Fibroblast of upper back skin (primary cell): ENCODE measurements around the gene NACA2.
A peak's percentile ranks its signal among the peaks of the same experiment; 100 is the strongest.
"Not testable (repeated sequence)": the region's sequence is repeated elsewhere in the genome, so short reads cannot be mapped to it uniquely, and the experiment has no call there.

Experiments
- DNase-seq: peaks from one replicate; pipeline ENCODE4 v3.0.0-alpha.2; 2013

Gene NACA2

DNA sequence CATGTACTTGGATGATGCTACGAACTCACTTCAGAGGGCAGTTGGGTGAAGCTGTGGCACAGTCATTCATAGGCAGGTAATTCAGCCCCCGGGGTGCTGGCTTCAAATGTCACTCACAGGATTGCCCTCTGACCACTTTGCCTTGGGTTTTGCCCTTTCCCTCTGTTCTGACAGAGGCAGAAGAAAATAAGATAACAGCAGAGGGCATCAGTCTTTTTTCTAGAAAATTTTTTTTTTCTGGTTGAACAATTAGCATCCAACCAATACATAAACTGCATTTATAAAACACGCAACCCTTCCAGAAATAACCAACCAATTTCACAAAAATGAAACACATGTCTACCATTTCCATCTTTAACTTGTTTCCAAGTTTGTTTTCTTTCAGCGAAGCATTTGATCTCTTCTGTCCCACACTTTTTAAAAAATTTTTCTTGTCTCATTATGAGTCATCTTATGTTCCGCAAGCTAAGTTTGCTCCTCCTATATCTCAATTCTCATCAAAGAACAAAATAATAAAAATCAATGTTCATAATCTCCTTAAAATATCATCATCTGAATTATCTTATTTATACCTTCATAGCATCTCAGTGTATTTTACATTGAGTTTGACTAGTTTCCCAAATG, 15.6 kb downstream of the NACA2 start:
- no peak for DNase-seq

DNA sequence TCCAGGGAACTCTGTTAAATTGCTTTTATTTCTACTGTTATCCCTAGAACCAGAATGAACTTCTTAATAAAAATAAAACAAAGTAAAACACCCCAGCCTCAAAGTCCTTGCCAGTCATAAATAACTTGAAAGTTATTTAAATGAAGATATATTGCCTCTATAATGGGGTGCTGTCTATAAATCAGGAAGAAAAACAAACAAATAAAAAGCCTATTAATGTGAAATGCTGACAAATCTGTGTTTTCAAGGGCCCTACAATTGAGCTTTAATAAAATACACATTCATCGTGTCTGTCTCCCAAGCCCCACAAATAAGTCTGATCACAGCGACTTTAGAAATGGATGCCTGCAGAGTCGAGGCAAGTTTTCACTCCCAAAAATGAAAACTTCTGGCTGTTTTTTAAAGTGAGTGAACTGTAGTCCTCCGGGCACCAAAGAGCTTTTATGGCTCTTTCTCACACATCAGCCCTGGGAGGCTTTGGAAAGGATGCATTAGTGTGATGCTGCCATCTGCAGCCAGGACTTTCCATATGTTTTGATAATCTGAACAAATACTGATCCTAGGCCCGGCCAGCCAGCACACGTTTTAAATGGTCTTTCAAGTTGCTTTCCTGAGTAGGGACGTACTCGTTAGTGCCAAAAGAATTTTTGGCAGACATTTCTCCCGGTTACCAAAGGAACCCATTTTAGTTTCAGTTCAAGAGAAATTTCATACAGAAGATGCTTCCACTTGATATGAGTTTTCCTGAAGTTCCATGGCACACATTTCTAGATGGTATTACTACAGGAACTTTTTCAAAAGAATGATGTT, 16.3 kb downstream of the NACA2 start:
- peak; percentile 36 for DNase-seq

GRCh38 chr17:61572547-61572946, 18.5 kb downstream of the NACA2 start:
- DNase-seq, result not testable (repeated sequence)

DNA sequence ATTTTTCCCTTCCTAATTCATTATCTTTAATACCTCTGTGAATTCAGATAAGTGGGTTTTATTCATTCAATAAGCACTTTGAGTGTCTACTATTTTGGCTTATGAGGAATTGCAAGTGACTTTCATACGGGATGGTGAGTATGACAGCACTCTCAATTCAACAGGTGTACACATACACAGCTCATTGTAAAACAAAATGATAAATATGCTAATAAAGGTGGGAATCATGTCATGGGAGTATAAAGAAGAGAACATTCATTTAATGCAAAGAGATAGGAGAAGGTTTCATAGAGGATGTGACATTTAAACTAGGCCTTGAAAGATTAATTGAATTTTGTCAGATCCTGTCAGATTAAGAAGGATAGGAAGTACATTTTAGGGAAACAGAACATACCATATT, 19.4 kb downstream of the NACA2 start:
- no peak for DNase-seq

- DNase-seq, result no peak
Observed at GRCh38 chr17:61570118-61570517, 20.9 kb downstream of the NACA2 start.

DNA sequence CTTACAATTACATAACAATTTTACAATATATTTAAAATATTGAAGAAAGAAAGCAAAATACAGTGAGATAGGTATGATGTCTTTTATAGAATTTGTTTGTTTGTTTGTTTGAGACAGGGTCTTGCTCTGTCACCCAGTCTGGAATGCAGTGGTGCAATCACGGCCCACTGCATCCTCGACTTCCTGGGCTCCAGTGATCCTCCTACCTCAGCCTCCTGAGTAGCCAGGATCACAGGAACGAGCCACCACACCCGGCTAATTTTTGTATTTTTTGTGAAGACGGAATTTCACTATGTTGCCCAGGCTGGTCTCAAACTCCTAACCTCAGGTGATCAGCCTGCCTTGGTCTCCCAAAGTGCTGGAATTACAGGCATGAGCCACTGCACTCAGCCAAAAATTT, 21.5 kb downstream of the NACA2 start:
- not testable (repeated sequence) for DNase-seq

DNA sequence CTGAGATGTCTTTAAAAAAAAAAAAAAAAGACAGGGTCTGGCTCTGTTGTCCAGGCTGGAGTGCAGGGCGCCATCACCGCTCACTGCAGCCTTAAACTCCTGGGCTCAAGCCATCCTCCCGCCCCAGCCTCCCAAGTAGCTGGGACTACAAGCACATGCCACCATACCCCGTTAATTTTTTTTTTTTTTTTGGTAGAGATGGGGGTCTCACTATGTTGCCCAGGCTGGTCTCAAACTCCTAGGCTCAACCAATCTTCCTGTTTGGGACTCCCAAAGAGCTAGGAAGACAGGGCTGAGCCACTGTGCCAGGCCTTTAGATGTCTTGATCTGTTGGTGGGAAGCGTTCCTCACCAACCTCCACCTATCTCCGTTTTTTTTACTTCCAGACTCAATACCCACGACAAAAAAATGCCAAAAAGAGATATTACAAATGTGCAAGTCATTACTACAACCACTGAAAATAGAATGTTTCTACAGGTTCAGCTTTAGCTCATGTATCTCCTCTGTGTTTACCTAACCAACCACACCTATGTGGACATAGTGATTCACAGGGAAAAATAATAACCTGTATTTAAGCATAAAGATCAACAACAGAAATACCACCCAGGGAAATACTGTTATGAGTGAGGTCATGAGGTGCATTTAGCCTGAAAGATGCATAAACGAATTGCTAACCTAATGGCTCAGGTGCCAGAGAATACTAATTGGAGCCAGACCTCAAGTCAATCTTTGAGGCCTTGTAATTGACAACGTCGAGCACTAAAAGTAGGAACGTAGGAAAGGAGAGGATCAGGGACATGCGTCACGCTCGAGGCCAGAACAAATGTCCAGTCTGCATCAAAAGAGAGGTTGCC, 22.6 kb downstream of the NACA2 start:
- no peak for DNase-seq

DNA sequence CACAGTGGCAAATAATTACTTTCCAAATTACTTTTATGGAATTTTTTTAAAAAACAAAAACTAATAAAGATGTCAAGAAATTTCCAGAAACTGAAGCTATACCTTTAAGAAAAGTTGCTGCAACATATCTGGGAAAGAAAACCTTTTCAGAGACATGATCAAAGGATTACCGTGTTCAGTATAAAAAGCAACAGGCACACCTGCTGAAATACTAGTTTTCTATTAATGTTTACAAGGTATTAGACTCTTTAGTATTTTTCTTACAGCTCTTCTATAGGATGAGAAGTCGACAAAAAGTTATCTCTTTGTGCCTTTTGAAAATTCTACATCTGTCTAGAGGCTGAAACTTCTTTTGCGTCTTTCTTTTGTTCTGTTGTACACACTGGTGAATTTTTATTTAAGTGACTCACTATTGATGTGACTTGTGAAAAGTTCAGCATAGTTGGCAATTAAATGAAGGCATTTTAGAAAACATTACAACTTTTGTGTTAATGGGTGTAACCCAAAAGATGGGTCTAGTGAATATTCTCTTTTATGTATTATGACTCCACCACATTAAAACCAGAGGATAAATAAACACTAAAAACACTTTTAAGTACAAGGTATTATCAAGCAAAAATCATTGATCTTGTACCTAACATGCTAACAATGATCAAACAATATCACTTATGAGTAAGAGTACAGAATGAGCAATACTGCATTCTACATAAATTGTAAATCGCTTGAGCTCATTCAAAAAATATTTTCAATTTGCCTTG, 23.8 kb downstream of the NACA2 start:
- no peak for DNase-seq

GRCh38 chr17:61566448-61566847, 24.6 kb downstream of the NACA2 start:
- not testable (repeated sequence) for DNase-seq

- DNase-seq, result not testable (repeated sequence)
Observed at GRCh38 chr17:61565850-61566249, 25.2 kb downstream of the NACA2 start.

- no peak for DNase-seq
Observed at GRCh38 chr17:61565213-61565612, 25.8 kb downstream of the NACA2 start.

DNA sequence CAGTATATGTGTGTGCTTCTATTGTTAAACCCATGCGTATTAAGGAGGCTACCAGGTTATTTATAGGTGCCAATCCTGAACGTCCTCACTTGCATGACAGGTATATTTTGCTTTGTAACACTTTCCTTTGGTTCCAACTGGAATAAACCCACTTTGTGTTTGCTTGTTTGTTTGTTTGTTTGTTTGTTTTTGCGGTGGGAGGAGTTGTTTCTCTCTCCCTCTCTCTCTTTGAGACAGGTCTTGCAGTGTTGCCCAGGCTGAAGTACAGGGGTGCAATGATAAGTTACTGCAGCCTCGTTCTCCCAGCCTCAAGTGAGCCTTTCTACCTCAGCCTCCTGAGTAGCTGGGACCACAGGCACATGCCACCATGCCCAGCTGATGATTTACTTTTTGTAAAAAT, 28.7 kb downstream of the NACA2 start:
- DNase-seq, result no peak

DNA sequence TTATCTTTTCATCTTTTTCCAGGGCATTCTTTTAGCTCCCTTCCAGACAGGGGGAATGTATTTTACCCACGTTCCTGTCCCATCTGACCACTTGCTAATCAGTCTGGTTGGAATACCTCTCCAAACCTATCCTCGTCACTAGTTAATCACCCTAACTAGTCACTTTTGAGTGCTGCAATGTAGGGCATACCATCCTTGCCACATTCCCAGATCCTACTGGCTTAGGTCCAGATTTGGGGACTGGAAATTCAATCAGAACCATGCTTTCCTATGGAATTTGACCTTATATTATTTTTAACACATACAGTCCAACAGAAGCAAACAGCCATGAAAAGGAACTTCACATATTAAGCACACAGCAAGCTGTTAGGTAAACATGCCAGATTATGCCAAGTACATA, 29.7 kb downstream of the NACA2 start:
- no peak for DNase-seq

DNA sequence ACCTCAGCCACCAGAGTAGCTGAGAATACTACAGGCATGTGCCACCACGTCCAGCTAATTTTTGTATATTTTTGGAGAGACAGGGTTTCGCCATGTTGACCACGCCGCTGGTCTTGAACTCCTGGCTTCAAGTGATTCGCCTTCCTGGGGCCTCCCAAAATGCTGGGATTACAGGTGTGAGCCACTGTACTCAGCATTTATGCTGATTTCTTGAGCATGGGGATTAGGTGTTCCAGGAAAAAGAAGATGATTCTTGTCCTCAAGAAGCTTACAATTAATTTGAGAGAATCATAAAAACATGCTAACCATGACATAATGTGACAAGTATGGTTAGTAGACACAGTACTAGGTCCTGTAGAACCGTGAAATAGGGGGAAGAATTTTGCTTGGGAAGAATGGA, 30.9 kb downstream of the NACA2 start:
- no peak for DNase-seq

- DNase-seq, result peak; percentile 10
Observed at GRCh38 chr17:61556224-61557188, 34.5 kb downstream of the NACA2 start.

- no peak for DNase-seq
Observed at GRCh38 chr17:61555127-61555566, 35.9 kb downstream of the NACA2 start.

DNA sequence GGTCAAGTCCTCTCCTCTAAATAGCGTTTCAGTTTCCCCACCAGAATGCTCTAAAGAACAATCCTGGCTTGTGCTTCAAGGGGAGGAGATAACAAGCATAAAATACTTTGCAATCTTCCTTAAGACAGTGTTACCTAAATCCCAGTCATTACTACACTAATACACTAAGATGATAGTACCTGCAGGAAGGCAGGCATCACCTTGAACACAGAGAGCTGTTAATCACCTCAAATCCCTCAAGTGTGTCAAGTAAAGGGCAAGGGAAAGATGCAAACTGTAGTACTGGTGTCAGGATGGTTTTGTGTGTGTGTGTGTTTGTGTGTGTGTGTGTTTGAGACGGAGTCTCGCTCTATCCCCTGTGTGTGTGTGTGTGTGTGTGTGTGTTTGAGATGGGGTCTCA, 36.8 kb downstream of the NACA2 start:
- DNase-seq, result no peak

GRCh38 chr17:61552560-61552959, 38.5 kb downstream of the NACA2 start:
- not testable (repeated sequence) for DNase-seq

- DNase-seq, result peak; percentile 42
Observed at GRCh38 chr17:61551255-61551742, 39.7 kb downstream of the NACA2 start.

DNA sequence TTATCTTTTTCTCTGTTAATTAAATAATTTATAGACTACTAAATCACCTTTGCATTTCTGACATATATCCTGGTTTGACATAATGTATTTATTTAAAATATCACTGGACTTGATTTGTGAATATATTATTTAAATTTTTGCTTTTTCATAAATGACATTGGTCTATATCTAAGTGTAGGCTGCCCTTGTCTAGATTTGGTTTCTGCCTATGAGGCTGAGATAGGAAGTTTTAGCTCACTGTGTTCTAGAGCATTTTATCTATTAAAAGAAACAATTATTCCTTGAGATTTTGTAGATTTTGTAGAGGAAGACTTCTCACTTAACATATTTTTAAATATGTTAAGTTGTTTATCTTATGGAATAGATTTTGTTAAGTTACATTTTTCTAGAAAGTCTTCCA, 43.9 kb downstream of the NACA2 start:
- DNase-seq, result no peak

- no peak for DNase-seq
Observed at GRCh38 chr17:61545335-61545938, 45.6 kb downstream of the NACA2 start.
